IMR-90 (cell line): ENCODE results near the gene ADGRV1. TPM values are rescaled to one million over a fixed set of nuclear protein-coding genes. Genes with fewer than 3 reads are reported as not detected.

Experiments
- ATAC-seq: fragments of 200-7000 bp; cut with Tn5 transposase; 2 replicates; pipeline ENCODE4 v1.9.1; 2020; ENCODE audit warnings: low read depth, mild to moderate bottlenecking, moderate library complexity
- BruUV-seq: library from RNA; stranded (reverse); fragments of 400-500 nt; replicated peaks from 2 replicates; lab custom pipeline; 2021; lab: Mats Ljungman, UMichigan
- CTCF ChIA-PET: fragments of 300-600 bp; formaldehyde crosslinking; extraction: SDS; loops from one replicate; lab custom pipeline; 2021; ENCODE audit warnings: antibody characterized with exemption; lab: Yijun Ruan, JAX
- POLR2A ChIA-PET: fragments of 300-600 bp; sonication (Branson Sonifier 250); formaldehyde crosslinking; loops from one replicate; lab custom pipeline; 2022; ENCODE audit warnings: antibody characterized with exemption; ENCODE audit not compliant: unreplicated experiment; lab: Charles Lee
- DNase-seq: peaks from one replicate; pipeline ENCODE4 v3.0.0; 2013
- H2AFZ ChIP-seq: replicated peaks from 2 replicates; pipeline ENCODE3; 2013; ENCODE audit warnings: low read length, mild to moderate bottlenecking; ENCODE audit not compliant: poor library complexity
- H2AK5ac ChIP-seq: 2 replicates; pipeline ENCODE4 v1.6.1; 2013; ENCODE audit warnings: low read depth, low read length, inconsistent platforms
- H2AK9ac ChIP-seq: replicated peaks from 2 replicates; pipeline ENCODE3; 2013; ENCODE audit warnings: mild to moderate bottlenecking, low read depth, low read length, moderate library complexity; ENCODE audit not compliant: poor library complexity
- H2BK120ac ChIP-seq: 2 replicates; pipeline ENCODE4 v1.6.1; 2013; ENCODE audit warnings: low read depth, low read length, inconsistent platforms
- H2BK15ac ChIP-seq: 3 replicates; pipeline ENCODE4 v1.6.1; 2013; ENCODE audit warnings: low read depth, low read length, inconsistent platforms
- H2BK20ac ChIP-seq: 2 replicates; pipeline ENCODE4 v1.6.1; 2013; ENCODE audit warnings: low read depth, mild to moderate bottlenecking, inconsistent platforms, low read length, moderate library complexity
- H2BK5ac ChIP-seq: 2 replicates; pipeline ENCODE4 v1.6.1; 2013; ENCODE audit warnings: mild to moderate bottlenecking, low read depth, low read length, inconsistent platforms; ENCODE audit not compliant: poor library complexity, severe bottlenecking
- H3K14ac ChIP-seq: replicated peaks from 2 replicates; pipeline ENCODE4 v1.6.1; 2013; ENCODE audit warnings: low read depth, low read length, inconsistent platforms
- H3K18ac ChIP-seq: 2 replicates; pipeline ENCODE4 v1.6.1; 2013; ENCODE audit warnings: low read depth, low read length, control low read depth
- H3K23ac ChIP-seq: 2 replicates; pipeline ENCODE4 v1.6.1; 2013; ENCODE audit warnings: low read depth, low read length, inconsistent platforms
- H3K27ac ChIP-seq: 2 replicates; pipeline ENCODE4 v1.5.1; 2013; ENCODE audit warnings: mild to moderate bottlenecking, control low read depth, low read length; ENCODE audit not compliant: insufficient read depth
- H3K27me3 ChIP-seq: 2 replicates; pipeline ENCODE4 v1.6.1; 2013; ENCODE audit warnings: low read length; ENCODE audit not compliant: control insufficient read depth, insufficient read depth
- H3K36me3 ChIP-seq: 2 replicates; pipeline ENCODE4 v1.6.1; 2013; ENCODE audit warnings: low read length, mixed read lengths; ENCODE audit not compliant: control insufficient read depth, insufficient read depth
- H3K4ac ChIP-seq: 2 replicates; pipeline ENCODE4 v1.6.1; 2013; ENCODE audit warnings: low read depth, low read length, inconsistent platforms
- H3K4me1 ChIP-seq: 2 replicates; pipeline ENCODE4 v1.6.1; 2013; ENCODE audit warnings: low read length, mixed read lengths; ENCODE audit not compliant: control insufficient read depth, insufficient read depth
- H3K4me2 ChIP-seq: 2 replicates; pipeline ENCODE4 v1.6.1; 2013; ENCODE audit warnings: low read depth, mild to moderate bottlenecking, control low read depth, low read length, moderate library complexity
- H3K4me3 ChIP-seq: 2 replicates; pipeline ENCODE4 v1.5.1; 2013; ENCODE audit warnings: low read depth, mild to moderate bottlenecking, control low read depth, low read length, moderate library complexity; ENCODE audit not compliant: insufficient read depth
- H3K56ac ChIP-seq: 2 replicates; pipeline ENCODE4 v1.6.1; 2013; ENCODE audit warnings: low read length, inconsistent platforms; ENCODE audit not compliant: insufficient read depth; ENCODE audit errors: extremely low read depth
- H3K79me1 ChIP-seq, 2 experiments: 2 replicates each; pipeline ENCODE4 v1.6.1; 2013; ENCODE audit warnings: low read length in 2 of 2, inconsistent platforms in 1 of 2, low read depth in 1 of 2
- H3K9ac ChIP-seq: 2 replicates; pipeline ENCODE4 v1.6.1; 2013; ENCODE audit warnings: low read depth, low read length, control low read depth
- H3K9me1 ChIP-seq: 2 replicates; pipeline ENCODE4 v1.6.1; 2013; ENCODE audit warnings: low read length, inconsistent platforms; ENCODE audit not compliant: insufficient read depth
- H3K9me3 ChIP-seq: 2 replicates; pipeline ENCODE4 v1.6.1; 2013; ENCODE audit warnings: low read length; ENCODE audit not compliant: control insufficient read depth, insufficient read depth
- H4K20me1 ChIP-seq: 2 replicates; pipeline ENCODE4 v1.6.1; 2013; ENCODE audit warnings: low read length, inconsistent platforms; ENCODE audit not compliant: insufficient read depth
- H4K5ac ChIP-seq: 2 replicates; pipeline ENCODE4 v1.6.1; 2013; ENCODE audit warnings: mild to moderate bottlenecking, low read depth, low read length, control low read depth
- H4K8ac ChIP-seq, 2 experiments: 2 replicates each; pipeline ENCODE4 v1.6.1; 2013; ENCODE audit warnings: low read depth in 2 of 2, low read length in 2 of 2, control low read depth in 1 of 2, inconsistent platforms in 1 of 2
- H4K91ac ChIP-seq: 2 replicates; pipeline ENCODE4 v1.6.1; 2013; ENCODE audit warnings: low read depth, low read length, inconsistent platforms; ENCODE audit not compliant: insufficient read depth
- BHLHE40 ChIP-seq: fragments of 150-350 bp; IDR thresholded peaks from 2 replicates; pipeline ENCODE4 v1.6.1; 2016; ENCODE audit warnings: mild to moderate bottlenecking, low read depth, low read length
- CEBPB ChIP-seq: IDR thresholded peaks from 2 replicates; pipeline ENCODE4 v1.6.1; 2012; ENCODE audit warnings: low read depth, low read length, improper control_type of control experiment
- FOS ChIP-seq: fragments of 150-350 bp; IDR thresholded peaks from 2 replicates; pipeline ENCODE4 v1.6.1; 2016; ENCODE audit warnings: low read depth, low read length
- MAFK ChIP-seq: IDR thresholded peaks from 2 replicates; pipeline ENCODE4 v1.6.1; 2012; ENCODE audit warnings: low read depth, low read length, improper control_type of control experiment
- NFE2L2 ChIP-seq: fragments of 150-350 bp; IDR thresholded peaks from 2 replicates; pipeline ENCODE4 v1.6.1; 2016; ENCODE audit warnings: low read depth, mild to moderate bottlenecking, low read length
- POLR2A ChIP-seq: IDR thresholded peaks from 2 replicates; pipeline ENCODE4 v1.6.1; 2012; ENCODE audit warnings: mild to moderate bottlenecking, low read depth, low read length
- RAD21 ChIP-seq: IDR thresholded peaks from 2 replicates; pipeline ENCODE4 v1.6.1; 2012; ENCODE audit warnings: low read length, improper control_type of control experiment
- RCOR1 ChIP-seq: IDR thresholded peaks from 2 replicates; pipeline ENCODE4 v1.6.1; 2012; ENCODE audit warnings: mild to moderate bottlenecking, low read length, improper control_type of control experiment; ENCODE audit not compliant: insufficient replicate concordance
- RFX5 ChIP-seq: IDR thresholded peaks from 2 replicates; pipeline ENCODE4 v1.8.0; 2012; ENCODE audit warnings: low read depth, mild to moderate bottlenecking, low read length, moderate library complexity
- SMC3 ChIP-seq: fragments of 150-350 bp; IDR thresholded peaks from 2 replicates; pipeline ENCODE4 v1.6.1; 2016; ENCODE audit warnings: low read depth, mild to moderate bottlenecking, antibody characterized with exemption, low read length, moderate library complexity
- WGBS, 2 experiments: methylation state at CpG; one replicate each; pipeline versions ENCODE4 v1.1.5 to v1.1.7; 2013; ENCODE audit warnings: missing lambda C conversion rate in 2 of 2; ENCODE audit not compliant: insufficient read length in 1 of 2; ENCODE audit errors: extremely low coverage in 2 of 2; 5-methylcytosine and 5-hydroxymethylcytosine counted together
- dilution Hi-C: fragments of 300-500 bp; cut with HindIII; formaldehyde crosslinking; loops from one replicate; pipeline ENCODE4 v1.14.3; 2018; ENCODE audit warnings: low sequenced_read_pairs; ENCODE audit not compliant: unreplicated experiment
- in situ Hi-C: fragments of 300-500 bp; cut with MboI; formaldehyde crosslinking; loops from 3 replicates; pipeline ENCODE4 v1.14.3; 2019; ENCODE audit warnings: low sequenced_read_pairs, inconsistent platforms, mixed read lengths
- intact Hi-C: fragments of 100-400 bp; cut with micrococcal nuclease; formaldehyde crosslinking; loops from 2 replicates; pipeline ENCODE4 v1.10.0; 2022
- polyA plus RNA-seq, 3 experiments: library from polyadenylated mRNA; depleted of rRNA; stranded (reverse); fragments of >200 nt; gene quantifications; 2 replicates each; pipeline ENCODE4 v1.2.3, GENCODE V29; 2012; ENCODE audit warnings: low replicate concordance in 1 of 3
- total RNA-seq: library from RNA; depleted of rRNA; stranded (reverse); fragments of >200 nt; gene quantifications from 2 replicates; pipeline ENCODE4 v1.2.3, GENCODE V29; 2012

The ADGRV1 gene
- total and polyA plus RNA-seq, 2 of the 4 experiments (the other 2 are of a cell fraction) = under 0.01 TPM; not detected in 1

GRCh38 chr5:90510438-90510837, 48.2 kb upstream of the ADGRV1 start:
- no peak for TF ChIP-seq NFE2L2
- no peak for TF ChIP-seq FOS
- no peak for TF ChIP-seq POLR2A
- no peak for TF ChIP-seq RCOR1
- TF ChIP-seq BHLHE40 = no peak
- TF ChIP-seq CEBPB = no peak
- no peak for TF ChIP-seq MAFK
- TF ChIP-seq RFX5 = no peak
- TF ChIP-seq SMC3 = no peak
- no peak for TF ChIP-seq RAD21
- Histone ChIP-seq H3K4ac (no peak overlapping the region), H3K14ac (no peak overlapping the region), H4K5ac (no peak overlapping the region), H2AK5ac (no peak overlapping the region), H3K27ac (no peak overlapping the region), H2AK9ac (no peak overlapping the region), H3K36me3 (peaks cover 2% of the 10 kb centered on the region; the same call in 1 of the 2 replicates), H4K91ac (no peak overlapping the region), H2BK120ac (no peak overlapping the region), H3K9me3 (no peaks in the 10 kb centered on the region), H2AFZ (no peak overlapping the region), H3K4me1 (peaks cover 2% of the 10 kb centered on the region; the same call in 1 of the 2 replicates), H3K79me1 (no peaks in the 10 kb centered on the region; a peak in 1 of 4 replicates), H2BK5ac (no peak overlapping the region), H2BK20ac (no peak overlapping the region), H3K4me2 (no peak overlapping the region), H3K27me3 (no peaks in the 10 kb centered on the region), H3K23ac (no peak overlapping the region), H4K20me1 (no peaks in the 10 kb centered on the region), H4K8ac (no peak overlapping the region), H3K9me1 (no peaks in the 10 kb centered on the region), H2BK15ac (no peak overlapping the region), H3K4me3 (no peak overlapping the region), H3K18ac (no peak overlapping the region), H3K56ac (no peak overlapping the region), H3K9ac (no peak overlapping the region)
- in situ Hi-C loops (no loop called here), dilution Hi-C loops (no loop called here), intact Hi-C loops (loop anchor here (2.0 kb wide), 1 partner anchor 16 kb away; no protein-coding TSS in a partner anchor)
- WGBS, 2 experiments = no CpG with 5 or more reads among the region's 1 CpG
- no TSS peak for BruUV-seq
- ATAC-seq (no peak), DNase-seq (no peak)
- ChIA-PET POLR2A (interaction anchor here (0.6 kb wide), 1 partner anchor 10 kb away, joined by 3 read pairs; no protein-coding TSS in a partner anchor), CTCF (no interaction called here)
